IMR-90 (cell line): ENCODE measurements around the gene MREG. TPM values are rescaled to one million over a fixed set of nuclear protein-coding genes. Genes with fewer than 3 reads are reported as not detected.

ENCODE experiments used
- ATAC-seq: fragments of 200-7000 bp; cut with Tn5 transposase; 2 replicates; pipeline ENCODE4 v1.9.1; 2020; ENCODE audit warnings: low read depth, mild to moderate bottlenecking, moderate library complexity
- BruUV-seq: library from RNA; stranded (reverse); fragments of 400-500 nt; replicated peaks from 2 replicates; lab custom pipeline; 2021; lab: Mats Ljungman, UMichigan
- CTCF ChIA-PET: fragments of 300-600 bp; formaldehyde crosslinking; extraction: SDS; loops from one replicate; lab custom pipeline; 2021; ENCODE audit warnings: antibody characterized with exemption; lab: Yijun Ruan, JAX
- POLR2A ChIA-PET: fragments of 300-600 bp; sonication (Branson Sonifier 250); formaldehyde crosslinking; loops from one replicate; lab custom pipeline; 2022; ENCODE audit warnings: antibody characterized with exemption; ENCODE audit not compliant: unreplicated experiment; lab: Charles Lee
- DNase-seq: peaks from one replicate; pipeline ENCODE4 v3.0.0; 2013
- H2AFZ ChIP-seq: replicated peaks from 2 replicates; pipeline ENCODE3; 2013; ENCODE audit warnings: low read length, mild to moderate bottlenecking; ENCODE audit not compliant: poor library complexity
- H2AK5ac ChIP-seq: 2 replicates; pipeline ENCODE4 v1.6.1; 2013; ENCODE audit warnings: low read depth, low read length, inconsistent platforms
- H2AK9ac ChIP-seq: replicated peaks from 2 replicates; pipeline ENCODE3; 2013; ENCODE audit warnings: mild to moderate bottlenecking, low read depth, low read length, moderate library complexity; ENCODE audit not compliant: poor library complexity
- H2BK120ac ChIP-seq: 2 replicates; pipeline ENCODE4 v1.6.1; 2013; ENCODE audit warnings: low read depth, low read length, inconsistent platforms
- H2BK15ac ChIP-seq: 3 replicates; pipeline ENCODE4 v1.6.1; 2013; ENCODE audit warnings: low read depth, low read length, inconsistent platforms
- H2BK20ac ChIP-seq: 2 replicates; pipeline ENCODE4 v1.6.1; 2013; ENCODE audit warnings: low read depth, mild to moderate bottlenecking, inconsistent platforms, low read length, moderate library complexity
- H2BK5ac ChIP-seq: 2 replicates; pipeline ENCODE4 v1.6.1; 2013; ENCODE audit warnings: mild to moderate bottlenecking, low read depth, low read length, inconsistent platforms; ENCODE audit not compliant: poor library complexity, severe bottlenecking
- H3K14ac ChIP-seq: replicated peaks from 2 replicates; pipeline ENCODE4 v1.6.1; 2013; ENCODE audit warnings: low read depth, low read length, inconsistent platforms
- H3K18ac ChIP-seq: 2 replicates; pipeline ENCODE4 v1.6.1; 2013; ENCODE audit warnings: low read depth, low read length, control low read depth
- H3K23ac ChIP-seq: 2 replicates; pipeline ENCODE4 v1.6.1; 2013; ENCODE audit warnings: low read depth, low read length, inconsistent platforms
- H3K27ac ChIP-seq: 2 replicates; pipeline ENCODE4 v1.5.1; 2013; ENCODE audit warnings: mild to moderate bottlenecking, control low read depth, low read length; ENCODE audit not compliant: insufficient read depth
- H3K27me3 ChIP-seq: 2 replicates; pipeline ENCODE4 v1.6.1; 2013; ENCODE audit warnings: low read length; ENCODE audit not compliant: control insufficient read depth, insufficient read depth
- H3K36me3 ChIP-seq: 2 replicates; pipeline ENCODE4 v1.6.1; 2013; ENCODE audit warnings: low read length, mixed read lengths; ENCODE audit not compliant: control insufficient read depth, insufficient read depth
- H3K4ac ChIP-seq: 2 replicates; pipeline ENCODE4 v1.6.1; 2013; ENCODE audit warnings: low read depth, low read length, inconsistent platforms
- H3K4me1 ChIP-seq: 2 replicates; pipeline ENCODE4 v1.6.1; 2013; ENCODE audit warnings: low read length, mixed read lengths; ENCODE audit not compliant: control insufficient read depth, insufficient read depth
- H3K4me2 ChIP-seq: 2 replicates; pipeline ENCODE4 v1.6.1; 2013; ENCODE audit warnings: low read depth, mild to moderate bottlenecking, control low read depth, low read length, moderate library complexity
- H3K4me3 ChIP-seq: 2 replicates; pipeline ENCODE4 v1.5.1; 2013; ENCODE audit warnings: low read depth, mild to moderate bottlenecking, control low read depth, low read length, moderate library complexity; ENCODE audit not compliant: insufficient read depth
- H3K56ac ChIP-seq: 2 replicates; pipeline ENCODE4 v1.6.1; 2013; ENCODE audit warnings: low read length, inconsistent platforms; ENCODE audit not compliant: insufficient read depth; ENCODE audit errors: extremely low read depth
- H3K79me1 ChIP-seq, 2 experiments: 2 replicates each; pipeline ENCODE4 v1.6.1; 2013; ENCODE audit warnings: low read length in 2 of 2, inconsistent platforms in 1 of 2, low read depth in 1 of 2
- H3K9ac ChIP-seq: 2 replicates; pipeline ENCODE4 v1.6.1; 2013; ENCODE audit warnings: low read depth, low read length, control low read depth
- H3K9me1 ChIP-seq: 2 replicates; pipeline ENCODE4 v1.6.1; 2013; ENCODE audit warnings: low read length, inconsistent platforms; ENCODE audit not compliant: insufficient read depth
- H3K9me3 ChIP-seq: 2 replicates; pipeline ENCODE4 v1.6.1; 2013; ENCODE audit warnings: low read length; ENCODE audit not compliant: control insufficient read depth, insufficient read depth
- H4K20me1 ChIP-seq: 2 replicates; pipeline ENCODE4 v1.6.1; 2013; ENCODE audit warnings: low read length, inconsistent platforms; ENCODE audit not compliant: insufficient read depth
- H4K5ac ChIP-seq: 2 replicates; pipeline ENCODE4 v1.6.1; 2013; ENCODE audit warnings: mild to moderate bottlenecking, low read depth, low read length, control low read depth
- H4K8ac ChIP-seq, 2 experiments: 2 replicates each; pipeline ENCODE4 v1.6.1; 2013; ENCODE audit warnings: low read depth in 2 of 2, low read length in 2 of 2, control low read depth in 1 of 2, inconsistent platforms in 1 of 2
- H4K91ac ChIP-seq: 2 replicates; pipeline ENCODE4 v1.6.1; 2013; ENCODE audit warnings: low read depth, low read length, inconsistent platforms; ENCODE audit not compliant: insufficient read depth
- CHD1 ChIP-seq: IDR thresholded peaks from 2 replicates; pipeline ENCODE4 v1.6.1; 2012; ENCODE audit warnings: low read depth, low read length, improper control_type of control experiment
- CTCF ChIP-seq: conservative IDR thresholded peaks from 2 replicates; pipeline ENCODE4 v1.5.1; 2012; ENCODE audit warnings: mild to moderate bottlenecking, low read depth, low read length, improper control_type of control experiment
- ELK1 ChIP-seq: fragments of 150-350 bp; IDR thresholded peaks from 2 replicates; pipeline ENCODE4 v1.6.1; 2016; ENCODE audit warnings: low read depth, mild to moderate bottlenecking, low read length, moderate library complexity, borderline replicate concordance
- MAFK ChIP-seq: IDR thresholded peaks from 2 replicates; pipeline ENCODE4 v1.6.1; 2012; ENCODE audit warnings: low read depth, low read length, improper control_type of control experiment
- NFE2L2 ChIP-seq: fragments of 150-350 bp; IDR thresholded peaks from 2 replicates; pipeline ENCODE4 v1.6.1; 2016; ENCODE audit warnings: low read depth, mild to moderate bottlenecking, low read length
- RFX5 ChIP-seq: IDR thresholded peaks from 2 replicates; pipeline ENCODE4 v1.8.0; 2012; ENCODE audit warnings: low read depth, mild to moderate bottlenecking, low read length, moderate library complexity
- SMC3 ChIP-seq: fragments of 150-350 bp; IDR thresholded peaks from 2 replicates; pipeline ENCODE4 v1.6.1; 2016; ENCODE audit warnings: low read depth, mild to moderate bottlenecking, antibody characterized with exemption, low read length, moderate library complexity
- USF2 ChIP-seq: fragments of 150-350 bp; IDR thresholded peaks from 2 replicates; pipeline ENCODE4 v1.6.1; 2017; ENCODE audit warnings: mild to moderate bottlenecking, antibody characterized with exemption, low read length, low read depth
- WGBS, 2 experiments: methylation state at CpG; one replicate each; pipeline versions ENCODE4 v1.1.5 to v1.1.7; 2013; ENCODE audit warnings: missing lambda C conversion rate in 2 of 2; ENCODE audit not compliant: insufficient read length in 1 of 2; ENCODE audit errors: extremely low coverage in 2 of 2; 5-methylcytosine and 5-hydroxymethylcytosine counted together
- dilution Hi-C: fragments of 300-500 bp; cut with HindIII; formaldehyde crosslinking; loops from one replicate; pipeline ENCODE4 v1.14.3; 2018; ENCODE audit warnings: low sequenced_read_pairs; ENCODE audit not compliant: unreplicated experiment
- in situ Hi-C: fragments of 300-500 bp; cut with MboI; formaldehyde crosslinking; loops from 3 replicates; pipeline ENCODE4 v1.14.3; 2019; ENCODE audit warnings: low sequenced_read_pairs, inconsistent platforms, mixed read lengths
- intact Hi-C: fragments of 100-400 bp; cut with micrococcal nuclease; formaldehyde crosslinking; loops from 2 replicates; pipeline ENCODE4 v1.10.0; 2022
- polyA plus RNA-seq, 3 experiments: library from polyadenylated mRNA; depleted of rRNA; stranded (reverse); fragments of >200 nt; gene quantifications; 2 replicates each; pipeline ENCODE4 v1.2.3, GENCODE V29; 2012; ENCODE audit warnings: low replicate concordance in 1 of 3
- total RNA-seq: library from RNA; depleted of rRNA; stranded (reverse); fragments of >200 nt; gene quantifications from 2 replicates; pipeline ENCODE4 v1.2.3, GENCODE V29; 2012

Gene MREG
- total and polyA plus RNA-seq, 2 of the 4 experiments (the other 2 are of a cell fraction) = 1.0 to 1.8 TPM

GRCh38 chr2:216003876-216004696 lies 9.3 kb downstream of the MREG start:
- no peak overlapping the region for H4K91ac ChIP-seq
- H2BK20ac ChIP-seq = no peak overlapping the region
- H2AK9ac ChIP-seq = no peak overlapping the region
- no peak overlapping the region for H3K27ac ChIP-seq
- intact Hi-C loops = no loop called here
- no peak overlapping the region for H3K14ac ChIP-seq
- H3K27me3 ChIP-seq = no peaks in the 10 kb centered on the region
- H4K8ac ChIP-seq = no peak overlapping the region
- H3K36me3 ChIP-seq = no peaks in the 10 kb centered on the region
- H3K4ac ChIP-seq = no peak overlapping the region
- no peak overlapping the region for H2BK15ac ChIP-seq
- H3K23ac ChIP-seq = no peak overlapping the region
- H4K5ac ChIP-seq = no peak overlapping the region
- DNase-seq (no peak), ATAC-seq (no peak)
- CTCF ChIA-PET = no interaction called here
- BruUV-seq = no TSS peak
- in situ Hi-C loops = no loop called here
- no peak overlapping the region for H2BK5ac ChIP-seq
- H2AFZ ChIP-seq = no peak overlapping the region
- H2AK5ac ChIP-seq = no peak overlapping the region
- dilution Hi-C loops = no loop called here
- no peak for TF ChIP-seq NFE2L2
- TF ChIP-seq SMC3 = no peak
- TF ChIP-seq RFX5 = no peak
- TF ChIP-seq CTCF = no peak
- TF ChIP-seq ELK1 = no peak
- TF ChIP-seq USF2 = no peak
- TF ChIP-seq CHD1 = no peak
- TF ChIP-seq MAFK = no peak
- no peaks in the 10 kb centered on the region for H3K9me1 ChIP-seq
- no peak overlapping the region for H3K18ac ChIP-seq
- no peak overlapping the region for H3K4me2 ChIP-seq
- no peaks in the 10 kb centered on the region for H3K4me1 ChIP-seq
- no peaks in the 10 kb centered on the region for H3K79me1 ChIP-seq
- H3K9ac ChIP-seq = no peak overlapping the region
- POLR2A ChIA-PET = no interaction called here
- no peaks in the 10 kb centered on the region for H4K20me1 ChIP-seq
- WGBS, 2 experiments = 86% methylated on average over 3 of the region's 6 CpGs; no CpG with 5 or more reads in 1 of the 2 experiments
- H3K56ac ChIP-seq = no peak overlapping the region
- no peak overlapping the region for H2BK120ac ChIP-seq
- no peak overlapping the region for H3K4me3 ChIP-seq
- no peaks in the 10 kb centered on the region for H3K9me3 ChIP-seq
